H9 (cell line): ENCODE data around the gene PDE5A. TPM values are rescaled to one million over a fixed set of nuclear protein-coding genes. Genes with fewer than 3 reads are reported as not detected.

Source experiments
- DNase-seq: peaks from one replicate; pipeline ENCODE4 v3.0.0-alpha.2; 2017
- H2AFZ ChIP-seq: one replicate; pipeline ENCODE4 v1.6.1; 2013; ENCODE audit warnings: mild to moderate bottlenecking, low read length, control low read depth, moderate library complexity
- H2AK5ac ChIP-seq: 2 replicates; pipeline ENCODE4 v1.6.1; 2013; ENCODE audit warnings: low read length, control low read depth, mixed read lengths; ENCODE audit not compliant: insufficient read length
- H2BK120ac ChIP-seq: one replicate; pipeline ENCODE4 v1.6.1; 2013; ENCODE audit warnings: low read depth, mild to moderate bottlenecking, low read length, control low read depth, inconsistent platforms; ENCODE audit not compliant: poor library complexity, severe bottlenecking
- H2BK12ac ChIP-seq: 2 replicates; pipeline ENCODE4 v1.6.1; 2013; ENCODE audit warnings: low read length, control low read depth, mixed read lengths, low read depth; ENCODE audit not compliant: insufficient read length
- H2BK15ac ChIP-seq: 2 replicates; pipeline ENCODE4 v1.6.1; 2013; ENCODE audit warnings: low read depth, low read length, control low read depth
- H2BK20ac ChIP-seq: one replicate; pipeline ENCODE4 v1.6.1; 2013; ENCODE audit warnings: low read depth, mild to moderate bottlenecking, low read length, control low read depth, inconsistent platforms; ENCODE audit not compliant: poor library complexity, severe bottlenecking
- H2BK5ac ChIP-seq: 2 replicates; pipeline ENCODE4 v1.6.1; 2013; ENCODE audit warnings: low read length, control low read depth, mixed read lengths; ENCODE audit not compliant: insufficient read length
- H3K14ac ChIP-seq: 2 replicates; pipeline ENCODE4 v1.6.1; 2013; ENCODE audit warnings: low read length, control low read depth; ENCODE audit not compliant: insufficient read depth
- H3K18ac ChIP-seq: 2 replicates; pipeline ENCODE4 v1.6.1; 2013; ENCODE audit warnings: low read depth, mild to moderate bottlenecking, mixed read lengths, low read length, control low read depth; ENCODE audit not compliant: insufficient read length
- H3K23ac ChIP-seq: 2 replicates; pipeline ENCODE4 v1.6.1; 2013; ENCODE audit warnings: low read length, control low read depth, mixed read lengths, low read depth; ENCODE audit not compliant: insufficient read length
- H3K23me2 ChIP-seq: 2 replicates; pipeline ENCODE4 v1.6.1; 2013; ENCODE audit warnings: low read depth, mild to moderate bottlenecking, mixed read lengths, low read length, control low read depth; ENCODE audit not compliant: insufficient read length, poor library complexity, severe bottlenecking
- H3K27ac ChIP-seq: 2 replicates; pipeline ENCODE4 v1.5.1; 2013; ENCODE audit warnings: low read length, control low read depth, mixed read lengths, low read depth; ENCODE audit not compliant: insufficient read length
- H3K27me3 ChIP-seq: 2 replicates; pipeline ENCODE4 v1.6.1; 2013; ENCODE audit warnings: low read length, control low read depth, inconsistent platforms; ENCODE audit not compliant: insufficient read depth
- H3K4ac ChIP-seq: 2 replicates; pipeline ENCODE4 v1.6.1; 2013; ENCODE audit warnings: low read depth, mild to moderate bottlenecking, control low read depth, inconsistent platforms, low read length, moderate library complexity
- H3K4me1 ChIP-seq: 2 replicates; pipeline ENCODE4 v1.6.1; 2013; ENCODE audit warnings: low read length, control low read depth, inconsistent platforms; ENCODE audit not compliant: insufficient read depth
- H3K4me2 ChIP-seq: 2 replicates; pipeline ENCODE4 v1.6.1; 2013; ENCODE audit warnings: low read length, control low read depth, mixed read lengths; ENCODE audit not compliant: insufficient read length, insufficient read depth
- H3K56ac ChIP-seq: 2 replicates; pipeline ENCODE4 v1.6.1; 2013; ENCODE audit warnings: low read depth, mild to moderate bottlenecking, mixed read lengths, low read length, control low read depth; ENCODE audit not compliant: insufficient read length
- H3K79me1 ChIP-seq: 2 replicates; pipeline ENCODE4 v1.6.1; 2013; ENCODE audit warnings: low read depth, mild to moderate bottlenecking, moderate library complexity, low read length, control low read depth, inconsistent platforms; ENCODE audit not compliant: insufficient read depth, poor library complexity, severe bottlenecking
- H3K79me2 ChIP-seq: 2 replicates; pipeline ENCODE4 v1.6.1; 2013; ENCODE audit warnings: low read length, control low read depth, inconsistent platforms; ENCODE audit not compliant: insufficient read depth
- H3K9ac ChIP-seq: 2 replicates; pipeline ENCODE4 v1.6.1; 2013; ENCODE audit warnings: low read length, control low read depth, mixed read lengths; ENCODE audit not compliant: insufficient read length; ENCODE audit errors: extremely low read depth
- H3K9me3 ChIP-seq: one replicate; pipeline ENCODE4 v1.6.1; 2013; ENCODE audit warnings: low read depth, low read length, inconsistent platforms; ENCODE audit not compliant: control insufficient read depth
- H3T11ph ChIP-seq: one replicate; pipeline ENCODE4 v1.6.1; 2013; ENCODE audit warnings: mild to moderate bottlenecking, low read length, control low read depth, inconsistent platforms
- H4K20me1 ChIP-seq: one replicate; pipeline ENCODE4 v1.6.1; 2013; ENCODE audit not compliant: control insufficient read depth, insufficient read length, insufficient read depth
- H4K5ac ChIP-seq: 2 replicates; pipeline ENCODE4 v1.6.1; 2013; ENCODE audit warnings: low read depth, mild to moderate bottlenecking, mixed read lengths, low read length, control low read depth; ENCODE audit not compliant: insufficient read length
- H4K8ac ChIP-seq: replicated peaks from 2 replicates; pipeline ENCODE4 v1.6.1; 2013; ENCODE audit warnings: low read length, control low read depth, mixed read lengths, low read depth; ENCODE audit not compliant: insufficient read length
- H4K91ac ChIP-seq: 2 replicates; pipeline ENCODE4 v1.6.1; 2013; ENCODE audit warnings: low read depth, mild to moderate bottlenecking, moderate library complexity, mixed read lengths, low read length, control low read depth; ENCODE audit not compliant: insufficient read length
- H3K27ac Mint-ChIP-seq, 3 experiments: 2 replicates in 2 of 3; 3 replicates in 1 of 3; pipeline ENCODE4 v1.8.0; 2020 to 2021; ENCODE audit warnings: mixed read lengths in 3 of 3, mild to moderate bottlenecking in 1 of 3, moderate library complexity in 1 of 3
- H3K27me3 Mint-ChIP-seq: 2 replicates; pipeline ENCODE4 v1.8.0; 2021; ENCODE audit warnings: low read depth, mild to moderate bottlenecking, moderate library complexity, mixed read lengths
- H3K36me3 Mint-ChIP-seq, 3 experiments: 2 replicates in 2 of 3; 3 replicates in 1 of 3; pipeline ENCODE4 v1.8.0; 2020 to 2021; ENCODE audit warnings: low read depth in 3 of 3, mixed read lengths in 3 of 3; ENCODE audit not compliant: insufficient read depth in 1 of 3
- H3K4me1 Mint-ChIP-seq, 2 experiments: 2 replicates each; pipeline ENCODE4 v1.8.0; 2020; ENCODE audit warnings: mixed read lengths in 2 of 2
- H3K4me3 Mint-ChIP-seq, 2 experiments: 2 replicates in 1 of 2; 3 replicates in 1 of 2; pipeline ENCODE4 v1.8.0; 2020 to 2021; ENCODE audit warnings: mild to moderate bottlenecking in 2 of 2, mixed read lengths in 2 of 2, moderate library complexity in 1 of 2
- H3K9me3 Mint-ChIP-seq, 2 experiments: 2 replicates in 1 of 2; 3 replicates in 1 of 2; pipeline ENCODE4 v1.8.0; 2020; ENCODE audit warnings: mild to moderate bottlenecking in 2 of 2, mixed read lengths in 2 of 2, moderate library complexity in 1 of 2
- WGBS: extraction: QIAGEN DNeasy Blood & Tissue Kit; methylation state at CpG from one replicate; pipeline ENCODE4 v1.1.7; 2013; ENCODE audit warnings: missing lambda C conversion rate, low lambda C conversion rate, mixed read lengths; ENCODE audit not compliant: insufficient read length; ENCODE audit errors: extremely low coverage; 5-methylcytosine and 5-hydroxymethylcytosine counted together
- total RNA-seq: library from RNA; stranded (reverse); gene quantifications from 2 replicates; pipeline ENCODE4 v1.2.1, GENCODE V29; 2021
- TF ChIP-seq, protein P1 (sequence below): fragments of 200-600 bp; sonication (generic); conservative IDR thresholded peaks from 3 replicates; pipeline ENCODE4 v1.8.0; 2021; ENCODE audit warnings: antibody characterized with exemption, mild to moderate bottlenecking

The PDE5A gene
- total RNA-seq, 1 experiment from 2014 or later = 15.7 TPM

DNA sequence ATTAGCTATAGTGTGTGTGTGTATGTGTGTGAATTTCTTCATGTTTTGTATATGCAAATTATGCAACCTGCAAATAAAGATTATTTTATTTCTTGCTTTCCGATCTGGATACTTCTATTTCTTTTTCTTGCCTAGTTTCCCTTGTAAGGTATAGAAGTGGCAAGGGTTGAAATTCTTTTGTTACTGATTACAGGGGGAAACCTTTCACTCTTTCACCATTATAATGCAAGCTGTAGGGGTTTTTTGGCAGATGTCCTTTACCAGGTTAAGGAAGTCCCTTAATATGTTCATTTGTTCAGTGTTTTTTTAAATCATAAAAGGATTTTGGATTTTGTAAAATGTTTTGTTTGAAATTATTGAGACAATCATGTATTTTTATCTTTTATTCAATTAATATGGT, 44.3 kb upstream of the PDE5A start:
- DNase-seq = no peak
- Histone ChIP-seq H3K18ac (no peak overlapping the region), H3K79me2 (no peaks in the 10 kb centered on the region), H2BK15ac (no peak overlapping the region), H2AFZ (no peak overlapping the region), H2BK120ac (no peak overlapping the region), H3K4me1 (no peaks in the 10 kb centered on the region; the same call in 1 of the 2 replicates), H3K23ac (no peak overlapping the region), H3T11ph (no peak overlapping the region), H3K27ac (no peak overlapping the region), H3K4ac (no peak overlapping the region), H3K79me1 (no peaks in the 10 kb centered on the region), H3K9ac (no peak overlapping the region), H4K5ac (no peak overlapping the region), H3K23me2 (no peaks in the 10 kb centered on the region), H4K91ac (no peak overlapping the region), H2BK5ac (no peak overlapping the region), H3K9me3 (no peaks in the 10 kb centered on the region), H2AK5ac (no peak overlapping the region), H3K56ac (no peak overlapping the region), H2BK12ac (no peak overlapping the region), H4K20me1 (no peaks in the 10 kb centered on the region), H4K8ac (no peak overlapping the region), H3K14ac (no peak overlapping the region), H3K4me2 (no peak overlapping the region), H3K27me3 (no peaks in the 10 kb centered on the region), H2BK20ac (no peak overlapping the region)
- no peak overlapping the region for H3K4me3 Mint-ChIP-seq
- H3K36me3 Mint-ChIP-seq = no peaks in the 10 kb centered on the region; a peak in 1 of 7 replicates
- no peak overlapping the region for H3K27ac Mint-ChIP-seq
- TF ChIP-seq, protein P1, sequence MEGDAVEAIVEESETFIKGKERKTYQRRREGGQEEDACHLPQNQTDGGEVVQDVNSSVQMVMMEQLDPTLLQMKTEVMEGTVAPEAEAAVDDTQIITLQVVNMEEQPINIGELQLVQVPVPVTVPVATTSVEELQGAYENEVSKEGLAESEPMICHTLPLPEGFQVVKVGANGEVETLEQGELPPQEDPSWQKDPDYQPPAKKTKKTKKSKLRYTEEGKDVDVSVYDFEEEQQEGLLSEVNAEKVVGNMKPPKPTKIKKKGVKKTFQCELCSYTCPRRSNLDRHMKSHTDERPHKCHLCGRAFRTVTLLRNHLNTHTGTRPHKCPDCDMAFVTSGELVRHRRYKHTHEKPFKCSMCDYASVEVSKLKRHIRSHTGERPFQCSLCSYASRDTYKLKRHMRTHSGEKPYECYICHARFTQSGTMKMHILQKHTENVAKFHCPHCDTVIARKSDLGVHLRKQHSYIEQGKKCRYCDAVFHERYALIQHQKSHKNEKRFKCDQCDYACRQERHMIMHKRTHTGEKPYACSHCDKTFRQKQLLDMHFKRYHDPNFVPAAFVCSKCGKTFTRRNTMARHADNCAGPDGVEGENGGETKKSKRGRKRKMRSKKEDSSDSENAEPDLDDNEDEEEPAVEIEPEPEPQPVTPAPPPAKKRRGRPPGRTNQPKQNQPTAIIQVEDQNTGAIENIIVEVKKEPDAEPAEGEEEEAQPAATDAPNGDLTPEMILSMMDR = no peak
- no peaks in the 10 kb centered on the region for H3K9me3 Mint-ChIP-seq
- H3K27me3 Mint-ChIP-seq = no peaks in the 10 kb centered on the region
- no CpG with 5 or more reads among the region's 1 CpG for WGBS
- peaks cover 18 to 21% of the 10 kb centered on the region in 2 experiments for H3K4me1 Mint-ChIP-seq
